Hepatocyte (in vitro differentiated cells): Measurements from ENCODE around the gene POT1.

Experiments
- CTCF ChIP-seq: fragments of 200-600 bp; sonication (generic); IDR thresholded peaks from 2 replicates; pipeline ENCODE4 v1.5.1; 2016; ENCODE audit warnings: antibody characterized with exemption, mild to moderate bottlenecking; ENCODE audit not compliant: poor library complexity
- EZH2 ChIP-seq: fragments of 200-600 bp; sonication (generic); IDR thresholded peaks from 2 replicates; pipeline ENCODE4 v1.6.1; 2016; ENCODE audit warnings: antibody characterized with exemption, mild to moderate bottlenecking, borderline replicate concordance

- TF ChIP-seq EZH2 (no peak), CTCF (no peak)
Observed at GRCh38 chr7:124930173-124930623, 573 bp upstream of the POT1 start.
